IPS-15b (cell line): ENCODE data around the gene ARL13B.
"Not testable (repeated sequence)": the region's sequence is repeated elsewhere in the genome, so short reads cannot be mapped to it uniquely, and the experiment has no call there.

Experiments used
- H3K27me3 ChIP-seq: one replicate; pipeline ENCODE4 v1.6.1; 2013; ENCODE audit warnings: low read length; ENCODE audit not compliant: control insufficient read depth, insufficient read depth
- H3K36me3 ChIP-seq: one replicate; pipeline ENCODE4 v1.6.1; 2013; ENCODE audit warnings: low read length; ENCODE audit not compliant: control insufficient read depth, insufficient read depth
- H3K4me1 ChIP-seq: one replicate; pipeline ENCODE4 v1.6.1; 2013; ENCODE audit warnings: mild to moderate bottlenecking, low read length; ENCODE audit not compliant: control insufficient read depth, insufficient read depth
- H3K4me3 ChIP-seq: one replicate; pipeline ENCODE4 v1.5.1; 2013; ENCODE audit warnings: low read depth, low read length
- H3K9ac ChIP-seq: one replicate; pipeline ENCODE4 v1.6.1; 2013; ENCODE audit warnings: low read depth, mild to moderate bottlenecking, low read length
- H3K9me3 ChIP-seq: one replicate; pipeline ENCODE4 v1.6.1; 2013; ENCODE audit warnings: mild to moderate bottlenecking, low read length; ENCODE audit not compliant: control insufficient read depth, insufficient read depth

ARL13B gene

GRCh38 chr3:94043285-94043684, 63.3 kb downstream of the ARL13B start:
- Histone ChIP-seq H3K27me3 (no peaks in the 10 kb centered on the region), H3K4me1 (no peaks in the 10 kb centered on the region), H3K9me3 (no peaks in the 10 kb centered on the region), H3K36me3 (peaks cover 6% of the 10 kb centered on the region), H3K4me3 (no peak overlapping the region), H3K9ac (no peak overlapping the region)

- not testable (repeated sequence) for H3K27me3 ChIP-seq, H3K9ac ChIP-seq, H3K4me3 ChIP-seq, H3K9me3 ChIP-seq, H3K4me1 ChIP-seq, H3K36me3 ChIP-seq
Observed at GRCh38 chr3:94044100-94044936, 64.4 kb downstream of the ARL13B start.

- H3K36me3 ChIP-seq, result peaks cover 6% of the 10 kb centered on the region
- H3K4me1 ChIP-seq, result no peaks in the 10 kb centered on the region
- H3K9ac ChIP-seq, result no peak overlapping the region
- no peaks in the 10 kb centered on the region for H3K27me3 ChIP-seq
- no peaks in the 10 kb centered on the region for H3K9me3 ChIP-seq
- no peak overlapping the region for H3K4me3 ChIP-seq
Observed at GRCh38 chr3:94046533-94046932, 66.6 kb downstream of the ARL13B start.

- Histone ChIP-seq H3K27me3 (no peaks in the 10 kb centered on the region), H3K4me1 (no peaks in the 10 kb centered on the region), H3K9me3 (no peaks in the 10 kb centered on the region), H3K36me3 (peaks cover 6% of the 10 kb centered on the region), H3K4me3 (no peak overlapping the region), H3K9ac (no peak overlapping the region)
Observed at GRCh38 chr3:94049267-94049666, 69.3 kb downstream of the ARL13B start.

- Histone ChIP-seq H3K36me3 (no peaks in the 10 kb centered on the region), H3K9me3 (no peaks in the 10 kb centered on the region), H3K27me3 (no peaks in the 10 kb centered on the region), H3K4me1 (no peaks in the 10 kb centered on the region), H3K9ac (no peak overlapping the region), H3K4me3 (no peak overlapping the region)
Observed at GRCh38 chr3:94050546-94050945, 70.6 kb downstream of the ARL13B start.

GRCh38 chr3:94061297-94061696, 81.3 kb downstream of the ARL13B start:
- Histone ChIP-seq H3K27me3 (no peaks in the 10 kb centered on the region), H3K9me3 (no peaks in the 10 kb centered on the region), H3K4me3 (no peak overlapping the region), H3K9ac (no peak overlapping the region), H3K4me1 (peaks cover 4% of the 10 kb centered on the region), H3K36me3 (no peaks in the 10 kb centered on the region)

GRCh38 chr3:94062513-94063404, 82.8 kb downstream of the ARL13B start, which contains the start of the genes DHFR2 and NSUN3:
Gene DHFR2, minus strand, starts transcription at chr3:94062916. Its CDS starts 1,405 bp downstream, at chr3:94061511.
Gene NSUN3, plus strand, starts transcription at chr3:94063061. Its CDS starts 66 bp downstream, at chr3:94063127.
- Histone ChIP-seq H3K27me3 (no peaks in the 10 kb centered on the region), H3K4me1 (peaks cover 4% of the 10 kb centered on the region), H3K36me3 (no peaks in the 10 kb centered on the region), H3K9me3 (no peaks in the 10 kb centered on the region), H3K9ac (peak within 1 kb of the TSS; percentile 91), H3K4me3 (peak within 1 kb of the TSS; percentile 73)

- H3K27me3 ChIP-seq, result no peaks in the 10 kb centered on the region
- H3K4me1 ChIP-seq, result peaks cover 4% of the 10 kb centered on the region
- H3K36me3 ChIP-seq, result no peaks in the 10 kb centered on the region
Observed at GRCh38 chr3:94063496-94064119, 83.7 kb downstream of the ARL13B start.

GRCh38 chr3:94064243-94064860, 84.4 kb downstream of the ARL13B start:
- Histone ChIP-seq H3K36me3 (no peaks in the 10 kb centered on the region), H3K4me3 (no peak overlapping the region), H3K9ac (no peak overlapping the region), H3K9me3 (no peaks in the 10 kb centered on the region), H3K27me3 (no peaks in the 10 kb centered on the region), H3K4me1 (peaks cover 4% of the 10 kb centered on the region)

More at GRCh38 chr3:94063496-94064119, 83.7 kb downstream of the ARL13B start:
- H3K9ac ChIP-seq, result peak overlapping the region; percentile 91
- peak overlapping the region; percentile 73 for H3K4me3 ChIP-seq
- H3K9me3 ChIP-seq, result no peaks in the 10 kb centered on the region

- Histone ChIP-seq H3K9me3 (no peaks in the 10 kb centered on the region), H3K9ac (no peak overlapping the region), H3K4me1 (peaks cover 4% of the 10 kb centered on the region), H3K4me3 (no peak overlapping the region), H3K36me3 (no peaks in the 10 kb centered on the region), H3K27me3 (no peaks in the 10 kb centered on the region)
Observed at GRCh38 chr3:94065122-94065521, 85.2 kb downstream of the ARL13B start.

GRCh38 chr3:94065819-94066480, 86.0 kb downstream of the ARL13B start:
- Histone ChIP-seq H3K9me3 (no peaks in the 10 kb centered on the region), H3K4me1 (peaks cover 4% of the 10 kb centered on the region), H3K9ac (no peak overlapping the region), H3K36me3 (no peaks in the 10 kb centered on the region), H3K27me3 (no peaks in the 10 kb centered on the region), H3K4me3 (no peak overlapping the region)
